ENCODE data around the gene NKAIN4. TPM values are rescaled to one million over a fixed set of nuclear protein-coding genes. Genes with fewer than 3 reads are reported as not detected.

NKAIN4 gene
- polyA plus RNA-seq, 4 donors, result 0.51 to 5.9 TPM; not detected in 2

- Histone ChIP-seq H3K9me3 (ENCODE audit: control insufficient read depth in 2 of 2, insufficient read depth in 1 of 2, low read depth in 1 of 2, low read length in 1 of 2) (no peaks in the 10 kb centered on the region), H3K36me3 (ENCODE audit: control insufficient read depth in 3 of 3, insufficient read depth in 2 of 3, low read depth in 1 of 3, low read length in 3 of 3) (peaks cover 0 to 2% (median 0%) of the 10 kb centered on the region in 3 donors), H3K4me1 (ENCODE audit: control insufficient read depth in 3 of 3, insufficient read depth in 2 of 3, low read depth in 1 of 3, low read length in 2 of 3) (no peaks in the 10 kb centered on the region), H3K4me3 (ENCODE audit: low read depth in 1 of 3, low read length in 3 of 3) (no peak overlapping the region), H3K27ac (ENCODE audit: low read depth in 1 of 3, low read length in 2 of 3) (no peak overlapping the region), H3K27me3 (ENCODE audit: control insufficient read depth in 3 of 3, insufficient read depth in 3 of 3, low read length in 3 of 3) (peaks cover 0 to 25% (median 17%) of the 10 kb centered on the region in 3 donors)
- FAIRE-seq, result no peak
- 72 to 81% (median 80%) methylated on average over 22 to 25 of the region's 25 CpGs for WGBS, 3 donors
- no peak for DNase-seq
These were observed 10.5 kb downstream of the NKAIN4 start for GRCh38 chr20:63243604-63244247.

DNA sequence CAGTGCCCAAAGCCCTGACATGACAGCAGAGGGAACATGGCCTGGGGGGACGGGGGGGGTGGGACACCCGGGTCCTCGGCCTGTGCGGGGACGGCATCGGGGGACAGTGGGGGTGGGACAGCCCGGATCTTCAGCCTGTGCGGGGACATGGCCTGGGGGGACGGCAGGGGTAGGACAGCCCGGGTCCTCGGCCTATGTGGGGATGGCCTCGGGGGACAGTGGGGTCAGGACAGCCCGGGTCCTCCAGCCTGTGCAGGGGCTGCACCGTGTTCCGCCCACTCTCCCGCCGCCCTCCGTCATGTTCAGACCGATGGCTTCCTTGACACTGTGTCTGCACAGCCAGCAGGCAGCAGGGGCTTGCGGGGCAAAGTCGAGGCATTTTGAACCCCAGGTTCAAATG lies 11.5 kb downstream of the NKAIN4 start:
- H3K4me1 ChIP-seq (ENCODE audit: control insufficient read depth in 3 of 3, insufficient read depth in 2 of 3, low read depth in 1 of 3, low read length in 2 of 3), result no peaks in the 10 kb centered on the region

GRCh38 chr20:63241272-63241671 lies 13.0 kb downstream of the NKAIN4 start:
- Histone ChIP-seq H3K4me1 (ENCODE audit: control insufficient read depth in 3 of 3, insufficient read depth in 2 of 3, low read depth in 1 of 3, low read length in 2 of 3) (no peaks in the 10 kb centered on the region), H3K36me3 (ENCODE audit: control insufficient read depth in 3 of 3, insufficient read depth in 2 of 3, low read depth in 1 of 3, low read length in 3 of 3) (no peaks in the 10 kb centered on the region), H3K27ac (ENCODE audit: low read depth in 1 of 3, low read length in 2 of 3) (no peak overlapping the region), H3K4me3 (ENCODE audit: low read depth in 1 of 3, low read length in 3 of 3) (no peak overlapping the region), H3K9me3 (ENCODE audit: control insufficient read depth in 2 of 2, insufficient read depth in 1 of 2, low read depth in 1 of 2, low read length in 1 of 2) (no peaks in the 10 kb centered on the region), H3K27me3 (ENCODE audit: control insufficient read depth in 3 of 3, insufficient read depth in 3 of 3, low read length in 3 of 3) (peaks cover 0 to 2% (median 2%) of the 10 kb centered on the region in 3 donors)
- 10 to 40% (median 20%) methylated on average over 11 of the region's 11 CpGs for WGBS, 3 donors
- FAIRE-seq, result no peak
- no peak for DNase-seq

More for the DNA sequence above, 11.5 kb downstream of the NKAIN4 start:
- Histone ChIP-seq H3K27me3 (ENCODE audit: control insufficient read depth in 3 of 3, insufficient read depth in 3 of 3, low read length in 3 of 3) (peaks cover 0 to 15% (median 12%) of the 10 kb centered on the region in 3 donors), H3K4me3 (ENCODE audit: low read depth in 1 of 3, low read length in 3 of 3) (no peak overlapping the region), H3K27ac (ENCODE audit: low read depth in 1 of 3, low read length in 2 of 3) (no peak overlapping the region), H3K36me3 (ENCODE audit: control insufficient read depth in 3 of 3, insufficient read depth in 2 of 3, low read depth in 1 of 3, low read length in 3 of 3) (peaks cover 0 to 2% (median 0%) of the 10 kb centered on the region in 3 donors), H3K9me3 (ENCODE audit: control insufficient read depth in 2 of 2, insufficient read depth in 1 of 2, low read depth in 1 of 2, low read length in 1 of 2) (no peaks in the 10 kb centered on the region)
- DNase-seq, result no peak
- FAIRE-seq, result no peak
- whole genome bisulfite sequencing, 3 donors, result 85 to 90% (median 90%) methylated on average over 17 to 21 of the region's 21 CpGs

DNA sequence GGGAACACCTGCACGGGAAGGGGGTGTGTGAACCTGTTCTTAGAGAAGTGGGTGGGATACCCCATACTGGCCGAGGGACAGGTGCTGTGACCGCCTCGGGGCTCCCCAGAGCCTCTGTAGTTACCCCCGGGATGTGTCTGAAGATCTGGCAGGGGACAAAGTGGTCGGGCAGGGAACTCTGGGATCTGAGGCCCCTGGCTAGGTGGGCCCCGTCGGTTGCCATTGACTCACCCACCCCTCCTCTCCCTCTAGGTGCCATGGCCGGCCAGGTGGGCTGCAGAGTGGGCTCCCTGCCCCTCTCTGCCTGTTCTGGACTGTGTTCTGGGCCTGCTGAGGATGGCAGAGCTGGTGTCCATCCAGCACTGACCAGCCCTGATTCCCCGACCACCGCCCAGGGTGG lies 14.3 kb downstream of the NKAIN4 start:
- peaks cover 0 to 4% (median 0%) of the 10 kb centered on the region in 3 donors for H3K4me1 ChIP-seq (ENCODE audit: control insufficient read depth in 3 of 3, insufficient read depth in 2 of 3, low read depth in 1 of 3, low read length in 2 of 3)
- FAIRE-seq, result no peak
- 85 to 86% (median 86%) methylated on average over 7 to 11 of the region's 11 CpGs for WGBS, 3 donors
- no peaks in the 10 kb centered on the region for H3K9me3 ChIP-seq (ENCODE audit: control insufficient read depth in 2 of 2, insufficient read depth in 1 of 2, low read depth in 1 of 2, low read length in 1 of 2)
- no peak overlapping the region for H3K27ac ChIP-seq (ENCODE audit: low read depth in 1 of 3, low read length in 2 of 3)
- H3K36me3 ChIP-seq (ENCODE audit: control insufficient read depth in 3 of 3, insufficient read depth in 2 of 3, low read depth in 1 of 3, low read length in 3 of 3), result no peaks in the 10 kb centered on the region
- DNase-seq, result no peak
- no peak overlapping the region for H3K4me3 ChIP-seq (ENCODE audit: low read depth in 1 of 3, low read length in 3 of 3)
- peaks cover 0 to 2% (median 0%) of the 10 kb centered on the region in 3 donors for H3K27me3 ChIP-seq (ENCODE audit: control insufficient read depth in 3 of 3, insufficient read depth in 3 of 3, low read length in 3 of 3)

GRCh38 chr20:63239431-63239830 lies 14.8 kb downstream of the NKAIN4 start:
- H3K4me3 ChIP-seq (ENCODE audit: low read depth in 1 of 3, low read length in 3 of 3), result no peak overlapping the region
- no peak overlapping the region for H3K27ac ChIP-seq (ENCODE audit: low read depth in 1 of 3, low read length in 2 of 3)
- FAIRE-seq (no peak), DNase-seq (no peak)
- WGBS, 3 donors, result 85 to 88% (median 86%) methylated on average over 24 to 30 of the region's 30 CpGs
- H3K36me3 ChIP-seq (ENCODE audit: control insufficient read depth in 3 of 3, insufficient read depth in 2 of 3, low read depth in 1 of 3, low read length in 3 of 3), result no peaks in the 10 kb centered on the region
- peaks cover 0 to 4% (median 0%) of the 10 kb centered on the region in 3 donors for H3K4me1 ChIP-seq (ENCODE audit: control insufficient read depth in 3 of 3, insufficient read depth in 2 of 3, low read depth in 1 of 3, low read length in 2 of 3)
- H3K9me3 ChIP-seq (ENCODE audit: control insufficient read depth in 2 of 2, insufficient read depth in 1 of 2, low read depth in 1 of 2, low read length in 1 of 2), result no peaks in the 10 kb centered on the region
- H3K27me3 ChIP-seq (ENCODE audit: control insufficient read depth in 3 of 3, insufficient read depth in 3 of 3, low read length in 3 of 3), result no peaks in the 10 kb centered on the region

- WGBS, 3 donors, result 34 to 47% (median 43%) methylated on average over 16 of the region's 16 CpGs
- H3K4me1 ChIP-seq (ENCODE audit: control insufficient read depth in 3 of 3, insufficient read depth in 2 of 3, low read depth in 1 of 3, low read length in 2 of 3), result peaks cover 0 to 4% (median 0%) of the 10 kb centered on the region in 3 donors
- no peak overlapping the region for H3K27ac ChIP-seq (ENCODE audit: low read depth in 1 of 3, low read length in 2 of 3)
- FAIRE-seq, result no peak
- no peaks in the 10 kb centered on the region for H3K9me3 ChIP-seq (ENCODE audit: control insufficient read depth in 2 of 2, insufficient read depth in 1 of 2, low read depth in 1 of 2, low read length in 1 of 2)
- H3K4me3 ChIP-seq (ENCODE audit: low read depth in 1 of 3, low read length in 3 of 3), result no peak overlapping the region
- DNase-seq, result peak; percentile 14 to 74
- no peaks in the 10 kb centered on the region for H3K27me3 ChIP-seq (ENCODE audit: control insufficient read depth in 3 of 3, insufficient read depth in 3 of 3, low read length in 3 of 3)
- no peaks in the 10 kb centered on the region for H3K36me3 ChIP-seq (ENCODE audit: control insufficient read depth in 3 of 3, insufficient read depth in 2 of 3, low read depth in 1 of 3, low read length in 3 of 3)
These were observed 15.6 kb downstream of the NKAIN4 start for GRCh38 chr20:63238514-63239125.

GRCh38 chr20:63238031-63238430 lies 16.2 kb downstream of the NKAIN4 start:
- H3K27me3 ChIP-seq (ENCODE audit: control insufficient read depth in 3 of 3, insufficient read depth in 3 of 3, low read length in 3 of 3), result no peaks in the 10 kb centered on the region

GRCh38 chr20:63236116-63236837 lies 18.0 kb downstream of the NKAIN4 start:
- Histone ChIP-seq H3K4me3 (ENCODE audit: low read depth in 1 of 3, low read length in 3 of 3) (no peak overlapping the region), H3K36me3 (ENCODE audit: control insufficient read depth in 3 of 3, insufficient read depth in 2 of 3, low read depth in 1 of 3, low read length in 3 of 3) (no peaks in the 10 kb centered on the region), H3K4me1 (ENCODE audit: control insufficient read depth in 3 of 3, insufficient read depth in 2 of 3, low read depth in 1 of 3, low read length in 2 of 3) (peaks cover 0 to 4% (median 0%) of the 10 kb centered on the region in 3 donors), H3K9me3 (ENCODE audit: control insufficient read depth in 2 of 2, insufficient read depth in 1 of 2, low read depth in 1 of 2, low read length in 1 of 2) (no peaks in the 10 kb centered on the region), H3K27ac (ENCODE audit: low read depth in 1 of 3, low read length in 2 of 3) (no peak overlapping the region), H3K27me3 (ENCODE audit: control insufficient read depth in 3 of 3, insufficient read depth in 3 of 3, low read length in 3 of 3) (peaks cover 0 to 11% (median 4%) of the 10 kb centered on the region in 3 donors)
- FAIRE-seq (no peak), DNase-seq (no peak)
- 82 to 83% (median 82%) methylated on average over 20 to 26 of the region's 26 CpGs for WGBS, 3 donors

More at GRCh38 chr20:63238031-63238430, 16.2 kb downstream of the NKAIN4 start:
- Histone ChIP-seq H3K4me1 (ENCODE audit: control insufficient read depth in 3 of 3, insufficient read depth in 2 of 3, low read depth in 1 of 3, low read length in 2 of 3) (peaks cover 0 to 4% (median 0%) of the 10 kb centered on the region in 3 donors), H3K27ac (ENCODE audit: low read depth in 1 of 3, low read length in 2 of 3) (no peak overlapping the region), H3K4me3 (ENCODE audit: low read depth in 1 of 3, low read length in 3 of 3) (no peak overlapping the region), H3K9me3 (ENCODE audit: control insufficient read depth in 2 of 2, insufficient read depth in 1 of 2, low read depth in 1 of 2, low read length in 1 of 2) (no peaks in the 10 kb centered on the region), H3K36me3 (ENCODE audit: control insufficient read depth in 3 of 3, insufficient read depth in 2 of 3, low read depth in 1 of 3, low read length in 3 of 3) (no peaks in the 10 kb centered on the region)
- 34 to 68% (median 53%) methylated on average over 6 to 10 of the region's 10 CpGs for whole genome bisulfite sequencing, 3 donors
- DNase-seq (no peak), FAIRE-seq (no peak)

All from small intestine (tissue), 7 donors.